ENCODE results near the gene PGAM2. TPM values are rescaled to one million over a fixed set of nuclear protein-coding genes. Genes with fewer than 3 reads are reported as not detected.
A peak's percentile ranks its signal among the peaks of the same experiment; 100 is the strongest.

Gene PGAM2
- total RNA-seq, 1 donor from 2014 or later: not detected

GRCh38 chr7:44048031-44048795 is 17.2 kb downstream of the PGAM2 start:
- Histone ChIP-seq H3K36me3 (peaks cover 34 to 47% of the 10 kb centered on the region in 2 donors), H3K27ac (no peak overlapping the region), H3K27me3 (no peaks in the 10 kb centered on the region), H3K9me3 (no peaks in the 10 kb centered on the region), H3K4me3 (no peak overlapping the region), H3K4me1 (peaks cover 0 to 9% of the 10 kb centered on the region in 2 donors)
- TF ChIP-seq, protein P1, sequence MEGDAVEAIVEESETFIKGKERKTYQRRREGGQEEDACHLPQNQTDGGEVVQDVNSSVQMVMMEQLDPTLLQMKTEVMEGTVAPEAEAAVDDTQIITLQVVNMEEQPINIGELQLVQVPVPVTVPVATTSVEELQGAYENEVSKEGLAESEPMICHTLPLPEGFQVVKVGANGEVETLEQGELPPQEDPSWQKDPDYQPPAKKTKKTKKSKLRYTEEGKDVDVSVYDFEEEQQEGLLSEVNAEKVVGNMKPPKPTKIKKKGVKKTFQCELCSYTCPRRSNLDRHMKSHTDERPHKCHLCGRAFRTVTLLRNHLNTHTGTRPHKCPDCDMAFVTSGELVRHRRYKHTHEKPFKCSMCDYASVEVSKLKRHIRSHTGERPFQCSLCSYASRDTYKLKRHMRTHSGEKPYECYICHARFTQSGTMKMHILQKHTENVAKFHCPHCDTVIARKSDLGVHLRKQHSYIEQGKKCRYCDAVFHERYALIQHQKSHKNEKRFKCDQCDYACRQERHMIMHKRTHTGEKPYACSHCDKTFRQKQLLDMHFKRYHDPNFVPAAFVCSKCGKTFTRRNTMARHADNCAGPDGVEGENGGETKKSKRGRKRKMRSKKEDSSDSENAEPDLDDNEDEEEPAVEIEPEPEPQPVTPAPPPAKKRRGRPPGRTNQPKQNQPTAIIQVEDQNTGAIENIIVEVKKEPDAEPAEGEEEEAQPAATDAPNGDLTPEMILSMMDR (IDR thresholded peaks at IDR 0.05): no peak
- no peak for DNase-seq (ENCODE audit: low spot score in 2 of 2)
- intact Hi-C loops (cut with DNase I): no loop called here

- Histone ChIP-seq H3K4me1 (peaks cover 0 to 9% of the 10 kb centered on the region in 2 donors), H3K27me3 (no peaks in the 10 kb centered on the region), H3K36me3 (peaks cover 22 to 30% of the 10 kb centered on the region in 2 donors), H3K9me3 (no peaks in the 10 kb centered on the region), H3K27ac (no peak overlapping the region), H3K4me3 (peak overlapping the region in 1 of 2 donors; percentile 86)
- TF ChIP-seq, protein P1 (IDR thresholded peaks at IDR 0.05): no peak
- DNase-seq (ENCODE audit: low spot score in 2 of 2): no peak
- intact Hi-C loops (cut with DNase I): no loop called here
These were observed 18.9 kb downstream of the PGAM2 start for GRCh38 chr7:44046321-44047061.

DNA sequence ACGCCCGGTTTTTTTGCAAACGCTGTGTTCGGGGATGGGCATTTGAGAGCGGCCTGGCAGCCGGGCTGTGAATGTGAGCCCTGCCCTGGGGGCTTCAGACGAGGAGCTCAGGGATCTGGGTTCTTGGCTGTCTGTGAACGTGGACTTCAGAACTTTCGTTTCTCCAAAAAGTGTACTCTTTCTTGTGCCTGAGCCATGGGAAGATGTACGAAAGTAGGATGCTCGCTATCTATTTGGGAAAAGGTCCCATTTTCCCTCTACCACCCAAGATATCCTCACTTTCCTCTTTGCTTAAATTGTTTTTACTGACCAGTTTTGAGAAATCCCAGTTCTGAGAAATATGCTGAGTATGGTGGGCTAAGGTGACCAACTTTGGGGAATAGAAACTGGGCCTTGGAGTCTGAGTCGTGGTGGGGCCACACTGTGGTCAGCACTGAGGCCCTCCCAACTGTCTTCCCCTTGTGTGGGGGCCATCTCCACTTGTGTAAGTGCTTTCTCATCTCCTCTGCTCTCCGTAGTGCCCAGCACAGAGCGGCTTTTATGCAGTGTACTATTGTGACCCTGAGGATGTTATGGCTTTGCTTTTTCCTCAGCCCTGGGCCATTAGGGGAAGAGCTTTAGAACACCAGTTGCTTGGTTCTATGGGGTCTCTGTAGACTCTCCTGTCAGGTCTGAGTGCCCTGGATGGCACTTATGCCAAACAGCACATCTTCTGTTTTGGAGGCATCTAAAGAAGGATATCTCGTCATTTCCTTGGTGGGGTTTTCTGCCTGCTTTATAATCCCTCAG is 19.9 kb downstream of the PGAM2 start:
- peak overlapping the region; percentile 86 to 96 for H3K4me3 ChIP-seq
- peak overlapping the region; percentile 86 to 89 for H3K27ac ChIP-seq
- H3K27me3 ChIP-seq: no peaks in the 10 kb centered on the region
- peaks cover 0 to 9% of the 10 kb centered on the region in 2 donors for H3K4me1 ChIP-seq
- H3K36me3 ChIP-seq: peaks cover 13 to 19% of the 10 kb centered on the region in 2 donors
- intact Hi-C loops (cut with DNase I): loop anchor here (2.0 kb wide), 1 partner anchor 19 kb away; the partner anchor contains the start of gene PGAM2
- H3K9me3 ChIP-seq: no peaks in the 10 kb centered on the region
- TF ChIP-seq, protein P1 (IDR thresholded peaks at IDR 0.05): no peak
- no peak for DNase-seq (ENCODE audit: low spot score in 2 of 2)

GRCh38 chr7:44044315-44045225 is 20.8 kb downstream of the PGAM2 start, which contains the start of gene DBNL:
TSS of gene DBNL (plus strand) at chr7:44044702. CDS start at chr7:44044738, 36 bp downstream.
- Histone ChIP-seq H3K27me3 (no peaks in the 10 kb centered on the region), H3K4me1 (peaks cover 0 to 9% of the 10 kb centered on the region in 2 donors), H3K27ac (peak within 1 kb of the TSS; percentile 86 to 89), H3K36me3 (peaks cover 7 to 11% of the 10 kb centered on the region in 2 donors), H3K4me3 (peak within 1 kb of the TSS; percentile 86 to 96), H3K9me3 (no peaks in the 10 kb centered on the region)
- DNase-seq (ENCODE audit: low spot score in 2 of 2): peak; percentile 69 to 96
- intact Hi-C loops (cut with DNase I): loop anchor here (2.0 kb wide), 1 partner anchor 20 kb away; the partner anchor contains the start of gene PGAM2
- TF ChIP-seq, protein P1 (IDR thresholded peaks at IDR 0.05): no peak

Measured in ascending aorta (tissue), 2 donors.